Fibroblast of lung (primary cell): ENCODE results near the gene SRC.

Experiments used
- CTCF ChIP-seq, 2 donors: IDR thresholded peaks in 1 of 2; conservative IDR thresholded peaks in 1 of 2; 1 replicate in 1 of 2; 2 replicates in 1 of 2; pipeline ENCODE4 v1.5.1; 2011 to 2012; ENCODE audit warnings: low read length in 2 of 2, control low read depth in 1 of 2, inconsistent platforms in 1 of 2, low read depth in 1 of 2, mild to moderate bottlenecking in 1 of 2
- EZH2 ChIP-seq: IDR thresholded peaks from 2 replicates; pipeline ENCODE4 v1.5.1; 2012; ENCODE audit warnings: low read length, control low read depth, mild to moderate bottlenecking; ENCODE audit errors: missing control alignments

GRCh38 chr20:37342231-37343177 is 3.4 kb upstream of the SRC start:
- TF ChIP-seq CTCF (conservative IDR thresholded peaks at IDR 0.05 in 1 of 2, IDR thresholded peaks at IDR 0.05 in 1 of 2; ENCODE audit: low read depth in 1 of 2, low read length in 2 of 2) = no peak
- no peak for TF ChIP-seq EZH2
